Right atrium auricular region (tissue), 2 donors: ENCODE measurements around the gene DHRS7. TPM values are rescaled to one million over a fixed set of nuclear protein-coding genes. Genes with fewer than 3 reads are reported as not detected.

Experiments used
- DNase-seq: peaks from one replicate; pipeline ENCODE4 v3.0.0-alpha.2; 2019; ENCODE audit warnings: low spot score
- H3K27ac ChIP-seq, 2 donors: fragments of 200-600 bp; sonication (generic); 1 replicate in 1 of 2; 2 replicates in 1 of 2; pipeline ENCODE4 v1.5.1; 2016 to 2019
- H3K27me3 ChIP-seq, 2 donors: fragments of 200-600 bp; sonication (generic); one replicate each; pipeline versions ENCODE4 v1.5.1 to v1.6.0; 2017 to 2019
- H3K36me3 ChIP-seq: fragments of 200-600 bp; sonication (generic); one replicate; pipeline ENCODE4 v1.5.1; 2016
- H3K4me1 ChIP-seq, 2 donors: fragments of 200-600 bp; sonication (generic); one replicate each; pipeline versions ENCODE4 v1.5.1 to v1.6.0; 2017 to 2019
- H3K4me3 ChIP-seq, 2 donors: fragments of 200-600 bp; sonication (generic); 1 replicate in 1 of 2; 2 replicates in 1 of 2; pipeline ENCODE4 v1.5.1; 2017 to 2019; ENCODE audit warnings: mild to moderate bottlenecking in 1 of 2, moderate library complexity in 1 of 2
- H3K9me3 ChIP-seq, 2 donors: fragments of 200-600 bp; sonication (generic); one replicate each; pipeline ENCODE4 v1.5.1; 2019
- CTCF ChIP-seq, 2 donors: fragments of 200-600 bp; sonication (generic); IDR thresholded peaks; one replicate each; pipeline ENCODE4 v1.5.1; 2019; ENCODE audit warnings: antibody characterized with exemption in 2 of 2
- total RNA-seq, 2 donors: library from RNA; depleted of rRNA; stranded (reverse); fragments of >200 nt; gene quantifications; one replicate each; pipeline ENCODE4 v1.1.0, GENCODE V29; 2016

The DHRS7 gene
- 10 to 100 TPM; 57.6 to 71.8 TPM for total RNA-seq

- DNase-seq, result peak; percentile 78
- Histone ChIP-seq H3K36me3 (no peaks in the 10 kb centered on the region), H3K9me3 (no peaks in the 10 kb centered on the region), H3K27ac (peak within 1 kb of the TSS; percentile 92 to 96), H3K4me1 (peaks cover 0 to 27% of the 10 kb centered on the region in 2 donors), H3K27me3 (no peaks in the 10 kb centered on the region), H3K4me3 (peak within 1 kb of the TSS; percentile 66 to 95)
- TF ChIP-seq CTCF (IDR thresholded peaks at IDR 0.05), result peak in 1 of 2 donors; percentile 88
Measured at GRCh38 chr14:60164712-60165546, at the start of gene DHRS7. TSS of gene DHRS7 (minus strand) at chr14:60165398. CDS start at chr14:60165309, 89 bp downstream.

GRCh38 chr14:60214415-60215126, 49.4 kb upstream of the DHRS7 start:
- no peaks in the 10 kb centered on the region for H3K9me3 ChIP-seq
- H3K36me3 ChIP-seq, result no peaks in the 10 kb centered on the region
- no peak overlapping the region for H3K4me3 ChIP-seq
- H3K27ac ChIP-seq, result no peak overlapping the region
- no peak for DNase-seq
- no peak for TF ChIP-seq CTCF (IDR thresholded peaks at IDR 0.05)
- H3K4me1 ChIP-seq, result no peaks in the 10 kb centered on the region
- H3K27me3 ChIP-seq, result no peaks in the 10 kb centered on the region

GRCh38 chr14:60214003-60214402, 48.8 kb upstream of the DHRS7 start:
- H3K27ac ChIP-seq, result no peak overlapping the region

GRCh38 chr14:60212503-60213371, 47.5 kb upstream of the DHRS7 start:
- Histone ChIP-seq H3K4me1 (no peaks in the 10 kb centered on the region), H3K36me3 (no peaks in the 10 kb centered on the region), H3K27ac (no peak overlapping the region), H3K4me3 (no peak overlapping the region), H3K9me3 (no peaks in the 10 kb centered on the region), H3K27me3 (no peaks in the 10 kb centered on the region)
- no peak for TF ChIP-seq CTCF (IDR thresholded peaks at IDR 0.05)
- no peak for DNase-seq

More at GRCh38 chr14:60214003-60214402, 48.8 kb upstream of the DHRS7 start:
- no peaks in the 10 kb centered on the region for H3K9me3 ChIP-seq
- H3K4me3 ChIP-seq, result no peak overlapping the region
- H3K27me3 ChIP-seq, result no peaks in the 10 kb centered on the region
- no peaks in the 10 kb centered on the region for H3K36me3 ChIP-seq
- TF ChIP-seq CTCF (IDR thresholded peaks at IDR 0.05), result no peak
- no peak for DNase-seq
- H3K4me1 ChIP-seq, result no peaks in the 10 kb centered on the region

- Histone ChIP-seq H3K36me3 (no peaks in the 10 kb centered on the region), H3K27ac (no peak overlapping the region), H3K27me3 (no peaks in the 10 kb centered on the region)
Measured at GRCh38 chr14:60211153-60211552, 46.0 kb upstream of the DHRS7 start.

More at GRCh38 chr14:60211153-60211552, 46.0 kb upstream of the DHRS7 start:
- Histone ChIP-seq H3K4me3 (no peak overlapping the region), H3K4me1 (no peaks in the 10 kb centered on the region), H3K9me3 (no peaks in the 10 kb centered on the region)
- no peak for TF ChIP-seq CTCF (IDR thresholded peaks at IDR 0.05)
- no peak for DNase-seq
